ENCODE results near the gene STX3. TPM values are rescaled to one million over a fixed set of nuclear protein-coding genes. Genes with fewer than 3 reads are reported as not detected.

The STX3 gene
- total and polyA plus RNA-seq, 2 experiments from 2014 or later: 19.0 to 65.5 TPM

DNA sequence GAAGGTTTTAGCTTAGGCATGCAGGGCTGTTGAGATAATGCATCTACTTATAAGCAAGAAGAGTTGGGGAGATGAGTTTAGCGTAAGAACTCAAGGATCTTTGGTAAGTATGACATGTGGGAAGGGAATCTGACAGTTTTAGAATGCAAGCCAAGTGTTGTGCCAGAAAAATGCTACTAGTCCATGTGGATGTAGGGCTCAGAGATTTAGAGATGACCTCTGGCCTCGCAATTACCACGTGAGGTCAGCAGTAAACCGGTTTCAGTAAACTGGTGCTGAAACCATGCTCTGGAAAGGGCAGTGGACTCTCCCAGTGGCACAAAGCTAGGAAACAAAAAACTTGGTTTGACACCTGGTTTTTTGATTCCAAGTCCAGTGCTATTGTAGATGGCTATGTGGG is 36.5 kb downstream of the STX3 start:
- ATAC-seq: no peak
- Histone ChIP-seq H3K4me2 (no peak overlapping the region), H3K4me1 (ENCODE audit: insufficient read depth) (no peaks in the 10 kb centered on the region), H3K27me3 (ENCODE audit: insufficient read depth) (no peaks in the 10 kb centered on the region), H4K20me1 (replicated peaks; ENCODE audit: insufficient read depth) (peaks cover 8% of the 10 kb centered on the region; the same call in 1 of the 2 replicates), H3F3A (replicated peaks; ENCODE audit: low read depth) (no peaks in the 10 kb centered on the region), H3K36me3 (ENCODE audit: insufficient read depth) (peaks cover 31% of the 10 kb centered on the region), H3K4me3 (no peak overlapping the region), H2AFZ (no peak overlapping the region), H3K79me2 (replicated peaks; ENCODE audit: insufficient read depth) (no peaks in the 10 kb centered on the region; the same call in 1 of the 2 replicates), H3K9me2 (ENCODE audit: insufficient read depth) (no peaks in the 10 kb centered on the region), H3K27ac (ENCODE audit: low read depth) (no peak overlapping the region)
- Mint-ChIP-seq H3K27me3 (ENCODE audit: insufficient read depth, low read depth, poor library complexity) (peaks cover under 1% of the 10 kb centered on the region), H3K4me3 (no peak overlapping the region), H3K27ac (no peak overlapping the region), H3K4me1 (no peaks in the 10 kb centered on the region), H3K36me3 (ENCODE audit: low read depth) (peaks cover 68% of the 10 kb centered on the region), H3K9me3 (no peaks in the 10 kb centered on the region; the same call in 2 of the 3 replicates)
- no peak for DNase-seq (ENCODE audit: low spot score)
- no peak for TF ChIP-seq CREB1 (CRISPR knock-in tag; IDR thresholded peaks at IDR 0.05; ENCODE audit: low read depth)

DNA sequence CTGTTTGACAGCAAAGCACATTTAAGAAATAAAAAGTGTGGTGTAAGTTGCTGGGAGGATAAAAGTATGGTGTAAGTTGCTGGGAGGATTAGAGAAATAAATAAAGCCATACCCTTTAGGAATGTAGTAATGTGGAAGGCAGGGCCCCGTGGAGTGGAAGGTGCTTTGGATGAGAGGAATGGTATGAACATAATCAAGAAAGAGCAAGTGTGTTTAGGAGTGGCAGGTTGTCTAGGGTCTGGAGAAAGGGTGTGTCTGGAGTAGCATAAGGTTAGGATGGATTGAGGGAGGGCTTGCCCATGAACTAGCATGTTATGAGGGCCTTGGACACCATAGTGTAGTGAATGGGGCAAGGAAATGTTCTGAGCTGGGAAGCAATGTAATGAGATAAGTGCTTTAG is 37.3 kb downstream of the STX3 start:
- no peak for DNase-seq (ENCODE audit: low spot score)
- H3K36me3 Mint-ChIP-seq (ENCODE audit: low read depth): peaks cover 65% of the 10 kb centered on the region
- Histone ChIP-seq H3K4me2 (no peak overlapping the region), H3K4me1 (ENCODE audit: insufficient read depth) (no peaks in the 10 kb centered on the region), H3K79me2 (replicated peaks; ENCODE audit: insufficient read depth) (no peaks in the 10 kb centered on the region), H2AFZ (no peak overlapping the region), H3K27ac (ENCODE audit: low read depth) (no peak overlapping the region), H4K20me1 (replicated peaks; ENCODE audit: insufficient read depth) (peaks cover 6% of the 10 kb centered on the region; the same call in 1 of the 2 replicates), H3F3A (replicated peaks; ENCODE audit: low read depth) (no peaks in the 10 kb centered on the region), H3K4me3 (no peak overlapping the region), H3K27me3 (ENCODE audit: insufficient read depth) (no peaks in the 10 kb centered on the region), H3K9me2 (ENCODE audit: insufficient read depth) (no peaks in the 10 kb centered on the region), H3K36me3 (ENCODE audit: insufficient read depth) (peaks cover 36% of the 10 kb centered on the region)
- no peak overlapping the region for H3K27ac Mint-ChIP-seq
- H3K4me3 Mint-ChIP-seq: no peak overlapping the region
- ATAC-seq: no peak
- no peaks in the 10 kb centered on the region for H3K9me3 Mint-ChIP-seq
- TF ChIP-seq, protein P1, sequence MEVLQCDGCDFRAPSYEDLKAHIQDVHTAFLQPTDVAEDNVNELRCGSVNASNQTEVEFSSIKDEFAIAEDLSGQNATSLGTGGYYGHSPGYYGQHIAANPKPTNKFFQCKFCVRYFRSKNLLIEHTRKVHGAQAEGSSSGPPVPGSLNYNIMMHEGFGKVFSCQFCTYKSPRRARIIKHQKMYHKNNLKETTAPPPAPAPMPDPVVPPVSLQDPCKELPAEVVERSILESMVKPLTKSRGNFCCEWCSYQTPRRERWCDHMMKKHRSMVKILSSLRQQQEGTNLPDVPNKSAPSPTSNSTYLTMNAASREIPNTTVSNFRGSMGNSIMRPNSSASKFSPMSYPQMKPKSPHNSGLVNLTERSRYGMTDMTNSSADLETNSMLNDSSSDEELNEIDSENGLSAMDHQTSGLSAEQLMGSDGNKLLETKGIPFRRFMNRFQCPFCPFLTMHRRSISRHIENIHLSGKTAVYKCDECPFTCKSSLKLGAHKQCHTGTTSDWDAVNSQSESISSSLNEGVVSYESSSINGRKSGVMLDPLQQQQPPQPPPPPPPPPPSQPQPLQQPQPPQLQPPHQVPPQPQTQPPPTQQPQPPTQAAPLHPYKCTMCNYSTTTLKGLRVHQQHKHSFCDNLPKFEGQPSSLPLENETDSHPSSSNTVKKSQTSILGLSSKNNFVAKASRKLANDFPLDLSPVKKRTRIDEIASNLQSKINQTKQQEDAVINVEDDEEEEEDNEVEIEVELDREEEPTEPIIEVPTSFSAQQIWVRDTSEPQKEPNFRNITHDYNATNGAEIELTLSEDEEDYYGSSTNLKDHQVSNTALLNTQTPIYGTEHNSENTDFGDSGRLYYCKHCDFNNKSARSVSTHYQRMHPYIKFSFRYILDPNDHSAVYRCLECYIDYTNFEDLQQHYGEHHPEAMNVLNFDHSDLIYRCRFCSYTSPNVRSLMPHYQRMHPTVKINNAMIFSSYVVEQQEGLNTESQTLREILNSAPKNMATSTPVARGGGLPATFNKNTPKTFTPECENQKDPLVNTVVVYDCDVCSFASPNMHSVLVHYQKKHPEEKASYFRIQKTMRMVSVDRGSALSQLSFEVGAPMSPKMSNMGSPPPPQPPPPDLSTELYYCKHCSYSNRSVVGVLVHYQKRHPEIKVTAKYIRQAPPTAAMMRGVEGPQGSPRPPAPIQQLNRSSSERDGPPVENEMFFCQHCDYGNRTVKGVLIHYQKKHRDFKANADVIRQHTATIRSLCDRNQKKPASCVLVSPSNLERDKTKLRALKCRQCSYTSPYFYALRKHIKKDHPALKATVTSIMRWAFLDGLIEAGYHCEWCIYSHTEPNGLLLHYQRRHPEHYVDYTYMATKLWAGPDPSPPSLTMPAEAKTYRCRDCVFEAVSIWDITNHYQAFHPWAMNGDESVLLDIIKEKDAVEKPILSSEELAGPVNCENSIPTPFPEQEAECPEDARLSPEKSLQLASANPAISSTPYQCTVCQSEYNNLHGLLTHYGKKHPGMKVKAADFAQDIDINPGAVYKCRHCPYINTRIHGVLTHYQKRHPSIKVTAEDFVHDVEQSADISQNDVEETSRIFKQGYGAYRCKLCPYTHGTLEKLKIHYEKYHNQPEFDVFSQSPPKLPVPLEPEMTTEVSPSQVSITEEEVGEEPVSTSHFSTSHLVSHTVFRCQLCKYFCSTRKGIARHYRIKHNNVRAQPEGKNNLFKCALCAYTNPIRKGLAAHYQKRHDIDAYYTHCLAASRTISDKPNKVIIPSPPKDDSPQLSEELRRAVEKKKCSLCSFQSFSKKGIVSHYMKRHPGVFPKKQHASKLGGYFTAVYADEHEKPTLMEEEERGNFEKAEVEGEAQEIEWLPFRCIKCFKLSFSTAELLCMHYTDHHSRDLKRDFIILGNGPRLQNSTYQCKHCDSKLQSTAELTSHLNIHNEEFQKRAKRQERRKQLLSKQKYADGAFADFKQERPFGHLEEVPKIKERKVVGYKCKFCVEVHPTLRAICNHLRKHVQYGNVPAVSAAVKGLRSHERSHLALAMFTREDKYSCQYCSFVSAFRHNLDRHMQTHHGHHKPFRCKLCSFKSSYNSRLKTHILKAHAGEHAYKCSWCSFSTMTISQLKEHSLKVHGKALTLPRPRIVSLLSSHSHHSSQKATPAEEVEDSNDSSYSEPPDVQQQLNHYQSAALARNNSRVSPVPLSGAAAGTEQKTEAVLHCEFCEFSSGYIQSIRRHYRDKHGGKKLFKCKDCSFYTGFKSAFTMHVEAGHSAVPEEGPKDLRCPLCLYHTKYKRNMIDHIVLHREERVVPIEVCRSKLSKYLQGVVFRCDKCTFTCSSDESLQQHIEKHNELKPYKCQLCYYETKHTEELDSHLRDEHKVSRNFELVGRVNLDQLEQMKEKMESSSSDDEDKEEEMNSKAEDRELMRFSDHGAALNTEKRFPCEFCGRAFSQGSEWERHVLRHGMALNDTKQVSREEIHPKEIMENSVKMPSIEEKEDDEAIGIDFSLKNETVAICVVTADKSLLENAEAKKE (CRISPR knock-in tag; IDR thresholded peaks at IDR 0.05): no peak
- TF ChIP-seq ZNF114 (CRISPR knock-in tag; IDR thresholded peaks at IDR 0.05): no peak
- TF ChIP-seq STAT1 (IDR thresholded peaks at IDR 0.05; ENCODE audit: unreplicated experiment): no peak
- TF ChIP-seq NANOG (IDR thresholded peaks at IDR 0.05; ENCODE audit: borderline replicate concordance): no peak
- no peak for TF ChIP-seq CREB1 (CRISPR knock-in tag; IDR thresholded peaks at IDR 0.05; ENCODE audit: low read depth)
- TF ChIP-seq, protein P2, sequence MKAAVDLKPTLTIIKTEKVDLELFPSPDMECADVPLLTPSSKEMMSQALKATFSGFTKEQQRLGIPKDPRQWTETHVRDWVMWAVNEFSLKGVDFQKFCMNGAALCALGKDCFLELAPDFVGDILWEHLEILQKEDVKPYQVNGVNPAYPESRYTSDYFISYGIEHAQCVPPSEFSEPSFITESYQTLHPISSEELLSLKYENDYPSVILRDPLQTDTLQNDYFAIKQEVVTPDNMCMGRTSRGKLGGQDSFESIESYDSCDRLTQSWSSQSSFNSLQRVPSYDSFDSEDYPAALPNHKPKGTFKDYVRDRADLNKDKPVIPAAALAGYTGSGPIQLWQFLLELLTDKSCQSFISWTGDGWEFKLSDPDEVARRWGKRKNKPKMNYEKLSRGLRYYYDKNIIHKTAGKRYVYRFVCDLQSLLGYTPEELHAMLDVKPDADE (IDR thresholded peaks at IDR 0.05): no peak
- H3K27me3 Mint-ChIP-seq (ENCODE audit: insufficient read depth, low read depth, poor library complexity): no peaks in the 10 kb centered on the region
- H3K4me1 Mint-ChIP-seq: no peaks in the 10 kb centered on the region
